Midbrain (tissue), 1 donor: ENCODE measurements around the gene TRAF2.
A peak's percentile ranks its signal among the peaks of the same experiment; 100 is the strongest.
"Not testable (repeated sequence)": the region's sequence is repeated elsewhere in the genome, so short reads cannot be mapped to it uniquely, and the experiment has no call there.

Experiments used
- DNase-seq: peaks from one replicate; lab custom pipeline; 2025; lab: John Stamatoyannopoulos, UW

Gene TRAF2

GRCh38 chr9:136857581-136858412, 28.5 kb upstream of the TRAF2 start:
- no peak for DNase-seq

- DNase-seq = no peak
Observed at GRCh38 chr9:136858452-136858843, 27.9 kb upstream of the TRAF2 start.

- peak; percentile 56 for DNase-seq
Observed at GRCh38 chr9:136858844-136859757, 27.2 kb upstream of the TRAF2 start.

GRCh38 chr9:136860529-136860928, 25.8 kb upstream of the TRAF2 start:
- DNase-seq = no peak

- DNase-seq = no peak
Observed at GRCh38 chr9:136860933-136861873, 25.1 kb upstream of the TRAF2 start.

GRCh38 chr9:136861874-136862457, 24.4 kb upstream of the TRAF2 start:
- no peak for DNase-seq

- DNase-seq = no peak
Observed at GRCh38 chr9:136862849-136863622, 23.3 kb upstream of the TRAF2 start.

GRCh38 chr9:136863623-136864273, 22.6 kb upstream of the TRAF2 start:
- DNase-seq = no peak

- no peak for DNase-seq
Observed at GRCh38 chr9:136865041-136865767, 21.1 kb upstream of the TRAF2 start.

GRCh38 chr9:136865768-136866103, 20.6 kb upstream of the TRAF2 start:
- no peak for DNase-seq

- DNase-seq = not testable (repeated sequence)
Observed at GRCh38 chr9:136866898-136867421, 19.4 kb upstream of the TRAF2 start.

- DNase-seq = no peak
Observed at GRCh38 chr9:136867480-136867879, 18.8 kb upstream of the TRAF2 start.

GRCh38 chr9:136867917-136868316, 18.4 kb upstream of the TRAF2 start:
- DNase-seq = no peak

GRCh38 chr9:136868644-136869043, 17.7 kb upstream of the TRAF2 start:
- DNase-seq = no peak

GRCh38 chr9:136869611-136870010, 16.7 kb upstream of the TRAF2 start:
- DNase-seq = not testable (repeated sequence)

- DNase-seq = no peak
Observed at GRCh38 chr9:136875155-136875554, 11.2 kb upstream of the TRAF2 start.

GRCh38 chr9:136876476-136876875, 9.8 kb upstream of the TRAF2 start:
- no peak for DNase-seq

GRCh38 chr9:136880651-136881050, 5.7 kb upstream of the TRAF2 start:
- DNase-seq = no peak

GRCh38 chr9:136881691-136882108, 4.6 kb upstream of the TRAF2 start:
- no peak for DNase-seq
